Duodenal mucosa (tissue), 2 donors: Measurements from ENCODE around the gene FOLR3.

Source experiments
- H3K27ac ChIP-seq: one replicate; pipeline ENCODE4 v1.7.0; 2013; ENCODE audit warnings: low read depth, low read length
- H3K27me3 ChIP-seq, 2 donors: one replicate each; pipeline ENCODE4 v1.7.0; 2013; ENCODE audit warnings: low read length in 2 of 2, control low read depth in 1 of 2; ENCODE audit not compliant: insufficient read depth in 2 of 2, control insufficient read depth in 1 of 2
- H3K36me3 ChIP-seq, 2 donors: one replicate each; pipeline ENCODE4 v1.7.0; 2013; ENCODE audit warnings: low read length in 2 of 2, control low read depth in 1 of 2; ENCODE audit not compliant: insufficient read depth in 2 of 2, control insufficient read depth in 1 of 2
- H3K4me1 ChIP-seq, 2 donors: one replicate each; pipeline ENCODE4 v1.7.0; 2013; ENCODE audit warnings: low read length in 2 of 2, control low read depth in 1 of 2; ENCODE audit not compliant: insufficient read depth in 2 of 2, control insufficient read depth in 1 of 2
- H3K4me3 ChIP-seq, 2 donors: one replicate each; pipeline ENCODE4 v1.7.0; 2013; ENCODE audit warnings: low read length in 2 of 2, low read depth in 1 of 2
- H3K9ac ChIP-seq, 2 donors: one replicate each; pipeline ENCODE4 v1.7.0; 2013; ENCODE audit warnings: low read length in 2 of 2, low read depth in 1 of 2
- H3K9me3 ChIP-seq, 2 donors: one replicate each; pipeline ENCODE4 v1.7.0; 2013; ENCODE audit warnings: low read length in 2 of 2, control low read depth in 1 of 2; ENCODE audit not compliant: control insufficient read depth in 1 of 2

The FOLR3 gene

GRCh38 chr11:72123117-72123653 lies 12.3 kb upstream of the FOLR3 start:
- no peaks in the 10 kb centered on the region for H3K36me3 ChIP-seq
- H3K9ac ChIP-seq: no peak overlapping the region
- H3K4me1 ChIP-seq: peaks cover 0 to 9% of the 10 kb centered on the region in 2 donors
- no peaks in the 10 kb centered on the region for H3K27me3 ChIP-seq
- no peak overlapping the region for H3K4me3 ChIP-seq
- no peaks in the 10 kb centered on the region for H3K9me3 ChIP-seq
- no peak overlapping the region for H3K27ac ChIP-seq

GRCh38 chr11:72124046-72124445 lies 11.5 kb upstream of the FOLR3 start:
- no peak overlapping the region for H3K4me3 ChIP-seq
- H3K9me3 ChIP-seq: no peaks in the 10 kb centered on the region
- no peaks in the 10 kb centered on the region for H3K36me3 ChIP-seq
- no peaks in the 10 kb centered on the region for H3K27me3 ChIP-seq
- no peak overlapping the region for H3K27ac ChIP-seq
- H3K9ac ChIP-seq: no peak overlapping the region
- peaks cover 0 to 2% of the 10 kb centered on the region in 2 donors for H3K4me1 ChIP-seq

GRCh38 chr11:72125956-72126355 lies 9.6 kb upstream of the FOLR3 start:
- Histone ChIP-seq H3K36me3 (no peaks in the 10 kb centered on the region), H3K9ac (no peak overlapping the region), H3K4me3 (no peak overlapping the region), H3K27ac (no peak overlapping the region), H3K9me3 (no peaks in the 10 kb centered on the region), H3K27me3 (no peaks in the 10 kb centered on the region), H3K4me1 (peaks cover 0 to 2% of the 10 kb centered on the region in 2 donors)

GRCh38 chr11:72127923-72128322 lies 7.6 kb upstream of the FOLR3 start:
- peaks cover 0 to 2% of the 10 kb centered on the region in 2 donors for H3K4me1 ChIP-seq
- no peaks in the 10 kb centered on the region for H3K36me3 ChIP-seq
- no peak overlapping the region for H3K9ac ChIP-seq
- H3K9me3 ChIP-seq: no peaks in the 10 kb centered on the region
- no peak overlapping the region for H3K4me3 ChIP-seq
- H3K27me3 ChIP-seq: no peaks in the 10 kb centered on the region
- no peak overlapping the region for H3K27ac ChIP-seq

GRCh38 chr11:72129381-72129780 lies 6.1 kb upstream of the FOLR3 start:
- no peak overlapping the region for H3K27ac ChIP-seq
- H3K27me3 ChIP-seq: no peaks in the 10 kb centered on the region
- H3K36me3 ChIP-seq: no peaks in the 10 kb centered on the region
- H3K9me3 ChIP-seq: no peaks in the 10 kb centered on the region
- H3K4me3 ChIP-seq: no peak overlapping the region
- H3K4me1 ChIP-seq: no peaks in the 10 kb centered on the region
- H3K9ac ChIP-seq: no peak overlapping the region

GRCh38 chr11:72132646-72133045 lies 2.9 kb upstream of the FOLR3 start:
- Histone ChIP-seq H3K4me1 (no peaks in the 10 kb centered on the region), H3K27ac (no peak overlapping the region), H3K9ac (no peak overlapping the region), H3K4me3 (no peak overlapping the region), H3K9me3 (no peaks in the 10 kb centered on the region), H3K27me3 (no peaks in the 10 kb centered on the region), H3K36me3 (no peaks in the 10 kb centered on the region)

GRCh38 chr11:72135891-72136683 lies 562 bp downstream of the FOLR3 start:
- Histone ChIP-seq H3K27me3 (no peaks in the 10 kb centered on the region), H3K9ac (no peak overlapping the region), H3K9me3 (no peaks in the 10 kb centered on the region), H3K36me3 (no peaks in the 10 kb centered on the region), H3K4me3 (no peak overlapping the region), H3K27ac (no peak overlapping the region), H3K4me1 (no peaks in the 10 kb centered on the region)

- Histone ChIP-seq H3K4me1 (no peaks in the 10 kb centered on the region), H3K27ac (no peak overlapping the region), H3K9ac (no peak overlapping the region), H3K4me3 (no peak overlapping the region), H3K27me3 (no peaks in the 10 kb centered on the region), H3K36me3 (no peaks in the 10 kb centered on the region), H3K9me3 (no peaks in the 10 kb centered on the region)
Measured at GRCh38 chr11:72136684-72137262, 1.2 kb downstream of the FOLR3 start.

GRCh38 chr11:72138821-72139390 lies 3.4 kb downstream of the FOLR3 start:
- H3K4me1 ChIP-seq: no peaks in the 10 kb centered on the region
- no peaks in the 10 kb centered on the region for H3K36me3 ChIP-seq
- no peaks in the 10 kb centered on the region for H3K9me3 ChIP-seq
- H3K9ac ChIP-seq: no peak overlapping the region
- H3K4me3 ChIP-seq: no peak overlapping the region
- H3K27ac ChIP-seq: no peak overlapping the region
- no peaks in the 10 kb centered on the region for H3K27me3 ChIP-seq

- Histone ChIP-seq H3K27me3 (no peaks in the 10 kb centered on the region), H3K9ac (no peak overlapping the region), H3K27ac (no peak overlapping the region), H3K4me3 (no peak overlapping the region), H3K36me3 (no peaks in the 10 kb centered on the region), H3K9me3 (no peaks in the 10 kb centered on the region), H3K4me1 (no peaks in the 10 kb centered on the region)
Measured at GRCh38 chr11:72139500-72139899, 4.0 kb downstream of the FOLR3 start.
